Neutrophil (primary cell): Measurements from ENCODE around the gene CDH26.

ENCODE experiments used
- H3K27ac ChIP-seq: fragments of 200-600 bp; sonication (generic); 2 replicates; pipeline ENCODE4 v1.5.1; 2016; ENCODE audit warnings: mild to moderate bottlenecking, moderate library complexity
- H3K27me3 ChIP-seq: fragments of 200-600 bp; sonication (generic); 2 replicates; pipeline ENCODE4 v1.6.0; 2016; ENCODE audit warnings: mild to moderate bottlenecking
- H3K36me3 ChIP-seq: fragments of 200-600 bp; sonication (generic); 2 replicates; pipeline ENCODE4 v1.5.1; 2017
- H3K4me1 ChIP-seq, 2 experiments: fragments of 200-600 bp in 1 of 2; sonication (generic) in 1 of 2; 1 replicate in 1 of 2; 2 replicates in 1 of 2; pipeline versions ENCODE4 v1.5.1 to v1.6.1; 2013 to 2016; ENCODE audit warnings: low read depth in 1 of 2, low read length in 1 of 2, mild to moderate bottlenecking in 1 of 2, moderate library complexity in 1 of 2; ENCODE audit not compliant: control insufficient read depth in 1 of 2, insufficient read depth in 1 of 2
- H3K4me3 ChIP-seq, 2 experiments: fragments of 200-600 bp in 1 of 2; sonication (generic) in 1 of 2; 1 replicate in 1 of 2; 2 replicates in 1 of 2; pipeline ENCODE4 v1.5.1; 2013 to 2016; ENCODE audit warnings: low read depth in 1 of 2, low read length in 1 of 2, mild to moderate bottlenecking in 1 of 2, moderate library complexity in 1 of 2
- H3K9me3 ChIP-seq: fragments of 200-600 bp; sonication (generic); 2 replicates; pipeline ENCODE4 v1.5.1; 2016
- CTCF ChIP-seq: fragments of 200-600 bp; sonication (generic); IDR thresholded peaks from 2 replicates; pipeline ENCODE4 v1.5.1; 2016; ENCODE audit warnings: antibody characterized with exemption

Gene CDH26

GRCh38 chr20:59933849-59934585 is 24.2 kb upstream of the CDH26 start:
- Histone ChIP-seq H3K4me1 (peaks cover 47 to 61% of the 10 kb centered on the region in 2 experiments), H3K4me3 (peak overlapping the region; percentile 69 to 77)

DNA sequence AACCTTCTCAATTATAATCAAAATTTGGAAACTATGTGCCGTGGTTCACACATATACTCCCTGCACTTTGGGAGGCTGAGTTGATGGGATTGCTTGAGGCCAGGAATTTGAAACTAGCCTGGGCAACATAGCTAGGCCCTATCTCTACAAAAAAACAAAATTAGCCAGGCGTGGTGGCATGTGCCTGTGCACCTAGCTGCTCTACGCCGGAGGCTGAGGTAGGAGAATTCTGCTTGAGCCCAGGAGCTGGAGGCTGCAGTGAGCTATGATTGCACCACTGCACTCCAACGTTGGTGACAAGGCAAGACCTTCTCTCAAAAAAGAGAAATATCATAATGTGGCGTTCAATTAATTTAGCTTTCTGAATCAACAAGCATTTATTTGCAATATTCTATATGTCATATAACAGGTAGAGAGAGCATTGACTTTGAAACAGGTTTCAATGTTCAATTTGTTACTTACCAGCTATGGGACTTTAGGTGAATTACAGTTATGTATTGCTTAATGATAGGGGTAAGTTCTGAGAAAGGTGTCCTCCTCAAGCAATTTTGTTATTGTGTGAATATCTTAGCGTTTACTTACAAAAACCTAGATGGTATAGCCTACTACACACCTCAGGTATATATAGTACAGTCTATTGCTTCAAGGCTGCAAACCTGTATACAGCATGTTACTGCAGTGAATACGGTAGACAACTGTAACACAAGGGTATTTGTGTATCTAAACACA is 22.6 kb upstream of the CDH26 start:
- Histone ChIP-seq H3K27ac (peak overlapping the region; percentile 98), H3K27me3 (no peaks in the 10 kb centered on the region), H3K36me3 (peaks cover 3% of the 10 kb centered on the region), H3K4me1 (peaks cover 51 to 70% of the 10 kb centered on the region in 2 experiments), H3K9me3 (no peaks in the 10 kb centered on the region), H3K4me3 (no peak overlapping the region)
- TF ChIP-seq CTCF: no peak

More at GRCh38 chr20:59933849-59934585, 24.2 kb upstream of the CDH26 start:
- Histone ChIP-seq H3K27me3 (no peaks in the 10 kb centered on the region), H3K9me3 (no peaks in the 10 kb centered on the region), H3K36me3 (peaks cover 3% of the 10 kb centered on the region), H3K27ac (peak overlapping the region; percentile 72)
- TF ChIP-seq CTCF: peak; percentile 93

- H3K27me3 ChIP-seq: no peaks in the 10 kb centered on the region
- peak overlapping the region in 1 of 2 experiments; percentile 93 for H3K4me3 ChIP-seq
- H3K9me3 ChIP-seq: no peaks in the 10 kb centered on the region
- peaks cover 59 to 78% of the 10 kb centered on the region in 2 experiments for H3K4me1 ChIP-seq
- H3K27ac ChIP-seq: peak overlapping the region; percentile 98
- TF ChIP-seq CTCF: no peak
- peaks cover 3% of the 10 kb centered on the region for H3K36me3 ChIP-seq
Measured at GRCh38 chr20:59936409-59936808, 21.8 kb upstream of the CDH26 start.

- H3K4me3 ChIP-seq: peak overlapping the region; percentile 60 to 93
- peak overlapping the region; percentile 98 for H3K27ac ChIP-seq
- TF ChIP-seq CTCF: no peak
- peaks cover 3% of the 10 kb centered on the region for H3K36me3 ChIP-seq
- no peaks in the 10 kb centered on the region for H3K9me3 ChIP-seq
- H3K4me1 ChIP-seq: peaks cover 67 to 85% of the 10 kb centered on the region in 2 experiments
- no peaks in the 10 kb centered on the region for H3K27me3 ChIP-seq
Measured at GRCh38 chr20:59937150-59937549, 21.1 kb upstream of the CDH26 start.

- TF ChIP-seq CTCF: no peak
- Histone ChIP-seq H3K27me3 (no peaks in the 10 kb centered on the region), H3K4me1 (peaks cover 77 to 92% of the 10 kb centered on the region in 2 experiments), H3K36me3 (peaks cover 12% of the 10 kb centered on the region), H3K27ac (peak overlapping the region; percentile 98), H3K9me3 (no peaks in the 10 kb centered on the region), H3K4me3 (peak overlapping the region; percentile 60 to 93)
Measured at GRCh38 chr20:59938221-59938620, 20.0 kb upstream of the CDH26 start.
